ENCODE data around the gene CPNE2.

GRCh38 chr16:57055671-57056070 lies 36.7 kb upstream of the CPNE2 start:
- TF ChIP-seq ZNF274 (IDR thresholded peaks at IDR 0.05; ENCODE audit: low read depth, low read length) = no peak
- TF ChIP-seq YY1 (IDR thresholded peaks at IDR 0.05; ENCODE audit: insufficient read depth, insufficient read length) = no peak
- no peak for TF ChIP-seq SUZ12 (IDR thresholded peaks at IDR 0.05; ENCODE audit: extremely low read depth, insufficient read depth, insufficient read length)
